HL-60/S4 treated with retinoic acid at 250 ng/mL for 4 days and 3 days (cell line): Measurements from ENCODE around the gene LEO1.

ENCODE experiments used
- in situ Hi-C: fragments of 300-500 bp; cut with MboI; formaldehyde crosslinking; loops from 2 replicates; pipeline ENCODE4 v1.7.0; 2022; ENCODE audit warnings: low sequenced_read_pairs

The LEO1 gene

DNA sequence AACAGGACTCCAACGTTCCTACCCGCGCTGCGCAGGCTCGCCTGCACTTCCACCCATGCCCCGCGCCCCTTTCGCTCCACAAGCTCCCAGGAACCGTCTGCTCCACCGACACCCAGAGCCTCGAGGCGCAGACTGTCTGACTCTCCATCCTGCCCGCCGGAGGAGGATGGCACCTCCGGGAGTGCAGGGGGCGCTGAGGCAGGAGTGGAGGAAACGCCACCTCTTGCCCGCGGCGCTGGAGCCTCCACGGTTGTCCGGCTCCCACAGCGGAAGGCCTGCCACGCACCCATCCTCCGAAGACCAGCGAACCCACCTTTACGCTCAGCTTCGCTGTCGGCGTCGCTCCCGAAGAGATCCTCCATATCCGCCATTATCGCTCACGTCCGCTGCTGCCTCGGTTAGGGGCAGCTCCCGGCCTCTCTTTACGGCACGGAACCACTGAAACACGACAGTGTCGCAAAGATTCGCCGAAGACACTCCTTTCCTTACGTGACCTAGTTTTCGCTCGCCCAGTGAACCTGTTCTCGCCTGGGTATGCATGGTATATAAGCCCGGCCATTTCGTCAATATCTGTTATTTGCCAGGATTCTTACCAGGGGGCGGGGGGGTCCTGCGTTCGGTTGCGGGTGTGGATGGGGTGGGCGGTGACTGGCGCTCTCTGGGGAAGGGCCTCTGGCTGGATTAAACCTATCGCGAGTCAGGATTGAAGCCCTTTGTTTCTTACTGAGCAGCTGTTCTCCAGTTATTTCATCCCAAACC is at the start of gene LEO1:
LEO1 (minus strand) TSS at position 404 of the 759 bp plus-strand sequence; CDS start at position 371, 33 bp downstream.
- in situ Hi-C loops, result no loop called here

DNA sequence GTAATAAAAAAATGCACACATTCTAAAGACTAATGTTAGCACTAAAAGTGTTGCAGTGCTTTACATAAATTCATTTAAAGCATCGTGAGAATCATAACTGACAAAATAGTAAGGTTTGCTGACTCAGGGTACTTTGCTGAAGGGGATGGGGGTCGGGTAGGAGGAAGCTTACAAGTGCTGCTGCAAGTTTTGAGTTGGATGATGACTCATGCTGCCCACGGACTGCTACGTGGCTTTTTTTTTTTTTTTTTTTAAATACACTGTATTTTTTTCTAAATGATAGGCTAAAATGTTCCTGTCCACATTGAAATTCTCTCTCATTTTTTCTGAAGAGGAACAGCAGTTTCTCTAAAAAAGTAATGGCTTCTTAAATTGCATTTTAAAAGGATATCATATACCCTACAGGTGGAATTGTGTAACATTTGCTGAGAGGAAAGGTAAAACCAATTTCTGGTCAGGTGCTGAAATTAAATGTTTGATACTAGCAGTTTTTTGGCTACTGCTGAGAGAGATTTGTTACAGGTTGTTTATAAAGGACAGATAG is 49.6 kb upstream of the LEO1 start:
- in situ Hi-C loops, result no loop called here

DNA sequence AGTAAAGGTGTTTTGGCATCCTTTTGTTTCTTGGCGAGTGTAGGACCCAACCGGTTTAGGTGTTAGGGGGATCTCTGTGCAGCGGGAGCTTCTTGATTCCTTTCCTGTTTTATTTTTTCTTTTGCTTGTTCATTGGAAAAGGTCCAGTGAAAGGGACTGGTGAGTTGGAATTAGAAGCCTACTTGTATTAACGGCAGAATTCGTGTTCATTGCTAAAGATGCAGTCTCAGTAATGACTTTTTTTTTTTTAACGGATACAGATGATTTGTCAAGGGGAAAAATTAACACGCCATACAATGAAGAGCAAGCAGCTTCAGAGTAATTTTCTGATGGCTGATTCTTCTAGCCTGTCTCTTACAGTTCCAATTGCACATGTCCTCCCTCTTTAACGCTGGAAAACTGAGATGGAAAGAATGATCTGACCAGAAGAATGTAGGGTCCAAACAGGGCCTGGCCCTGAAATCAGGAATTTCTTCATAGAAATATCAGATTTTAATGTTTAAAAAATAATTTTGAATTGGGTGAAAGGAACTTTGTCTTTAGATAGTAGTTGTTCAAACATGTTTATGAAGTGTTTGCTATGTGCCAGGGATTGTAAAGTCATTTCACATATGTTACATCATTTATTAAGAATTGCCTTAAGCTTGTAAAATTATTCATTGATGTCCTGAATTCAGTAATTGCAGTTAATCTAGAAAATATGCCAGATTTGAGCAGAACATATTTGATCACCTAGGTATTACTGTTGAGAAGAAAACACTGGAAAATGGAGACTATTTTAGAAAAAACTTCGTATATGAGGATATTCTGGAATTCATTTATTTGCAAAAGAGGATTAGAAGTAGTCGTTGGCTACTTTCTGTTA is 48.9 kb upstream of the LEO1 start:
- in situ Hi-C loops, result no loop called here

DNA sequence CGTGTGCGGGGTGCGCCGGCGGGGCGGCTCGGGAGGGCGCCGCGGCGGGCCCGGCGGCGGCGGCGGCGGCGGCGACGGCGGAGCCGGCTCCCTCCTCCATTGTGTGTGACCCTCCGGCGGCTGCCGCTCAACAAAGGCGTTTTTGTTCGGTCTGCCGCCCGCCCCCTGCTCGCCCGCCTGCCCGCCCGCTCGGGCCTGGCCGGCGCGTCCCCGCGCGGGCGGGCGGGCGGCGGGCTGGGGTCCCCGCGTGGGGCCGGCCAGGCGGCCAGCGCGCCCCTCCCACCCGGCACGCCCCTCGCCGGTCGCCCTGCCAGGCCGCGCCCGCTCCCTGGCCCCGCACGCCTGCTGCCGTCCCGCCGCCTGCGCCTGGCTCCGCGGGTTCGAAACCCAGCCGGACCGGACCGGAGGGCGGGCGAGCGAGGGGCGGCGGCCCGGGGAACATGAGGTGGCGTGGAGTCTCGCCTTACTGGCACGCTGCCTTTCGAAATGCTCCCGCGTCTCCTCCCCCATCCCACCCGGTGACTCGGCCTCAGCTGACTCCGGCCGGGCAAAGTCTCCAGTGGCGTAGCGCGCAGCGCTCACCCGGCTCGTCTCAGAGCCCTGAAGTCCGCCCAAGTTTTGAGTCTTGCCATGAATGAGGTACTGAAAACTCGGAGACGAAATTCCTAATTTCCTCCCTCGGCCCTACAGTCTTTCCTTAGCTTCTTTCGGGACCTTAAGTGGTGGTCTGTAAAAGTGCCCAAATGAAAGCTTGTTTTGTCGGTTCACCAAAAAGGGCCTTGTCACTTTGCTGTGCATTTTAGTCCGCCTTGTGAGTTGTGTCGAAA is 48.0 kb upstream of the LEO1 start:
- in situ Hi-C loops, result no loop called here

DNA sequence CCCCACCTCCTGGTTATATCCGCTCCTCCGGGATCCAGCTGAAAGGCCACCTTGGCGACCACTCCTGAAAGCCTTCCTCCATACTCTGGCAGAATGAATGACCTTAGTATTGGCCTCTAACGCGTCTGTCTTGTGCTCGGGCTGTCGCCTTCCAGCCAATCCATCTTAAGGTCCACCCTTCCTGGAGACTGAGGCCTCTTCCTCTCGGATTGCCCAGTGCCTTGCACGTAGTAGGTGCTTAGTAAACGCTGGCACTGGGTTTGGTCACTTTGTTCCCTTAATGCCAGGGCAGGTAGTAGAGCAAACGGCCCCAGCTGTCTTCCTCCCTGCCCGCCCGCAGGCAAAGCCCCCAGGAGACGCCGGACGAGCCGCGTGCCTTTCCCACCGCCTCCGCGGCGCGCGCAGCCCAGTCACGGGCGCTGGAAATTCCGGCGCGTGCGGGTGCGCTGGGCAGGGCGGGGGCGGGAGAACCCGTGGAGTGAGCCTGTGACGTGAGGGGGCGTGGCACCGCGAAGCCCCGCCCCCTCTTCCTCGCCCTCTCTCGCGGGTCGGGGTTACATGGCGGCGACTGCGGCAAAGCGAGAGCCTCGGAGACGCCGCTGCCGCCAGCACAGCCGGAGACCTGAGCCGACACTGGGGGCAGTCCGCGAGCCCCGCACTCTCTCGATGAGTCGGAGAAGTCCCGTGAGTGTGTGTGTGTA is 47.3 kb upstream of the LEO1 start, which contains the start of gene MAPK6:
MAPK6 (plus strand) TSS at position 527 of the 701 bp plus-strand sequence. CDS start 27,242 bp downstream, outside the sequence.
- in situ Hi-C loops, result no loop called here

DNA sequence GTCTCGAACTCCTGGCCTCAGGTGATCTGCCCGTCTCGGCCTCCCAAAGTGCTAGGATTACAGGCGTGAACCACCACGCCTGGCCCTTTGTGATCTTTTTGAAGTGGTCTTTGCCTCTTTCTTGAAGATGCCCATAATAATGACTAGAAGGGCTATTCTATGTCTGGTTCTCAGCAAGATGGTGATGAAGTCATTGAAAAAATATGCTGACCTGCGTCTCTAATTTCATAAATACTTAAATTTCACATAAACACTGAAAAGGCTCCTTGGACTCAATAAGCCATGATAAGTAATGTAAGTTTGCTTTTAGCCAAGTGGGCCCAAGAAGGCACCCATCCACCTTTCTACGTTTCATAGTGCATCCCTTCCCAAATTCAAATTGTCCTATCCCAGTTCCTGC is 46.7 kb upstream of the LEO1 start:
- in situ Hi-C loops, result no loop called here

DNA sequence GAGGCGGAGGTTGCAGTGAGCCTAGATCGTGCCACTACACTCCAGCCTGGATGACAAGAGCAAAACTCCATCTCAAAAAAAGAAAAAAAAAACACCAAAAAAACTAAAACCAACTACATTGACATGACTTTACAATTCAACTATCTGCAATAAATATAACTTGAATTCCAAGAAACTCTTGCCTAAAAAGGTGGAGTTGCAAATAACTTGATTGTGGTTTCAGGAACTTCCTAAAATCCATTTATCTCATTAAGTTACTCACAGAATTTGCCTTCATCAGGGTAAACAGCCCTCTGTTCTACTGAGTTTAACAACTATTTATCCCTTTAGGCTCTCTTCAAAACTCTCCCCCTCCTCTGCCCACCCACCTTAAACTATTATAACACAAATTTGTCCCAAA is 44.7 kb upstream of the LEO1 start:
- in situ Hi-C loops, result no loop called here

DNA sequence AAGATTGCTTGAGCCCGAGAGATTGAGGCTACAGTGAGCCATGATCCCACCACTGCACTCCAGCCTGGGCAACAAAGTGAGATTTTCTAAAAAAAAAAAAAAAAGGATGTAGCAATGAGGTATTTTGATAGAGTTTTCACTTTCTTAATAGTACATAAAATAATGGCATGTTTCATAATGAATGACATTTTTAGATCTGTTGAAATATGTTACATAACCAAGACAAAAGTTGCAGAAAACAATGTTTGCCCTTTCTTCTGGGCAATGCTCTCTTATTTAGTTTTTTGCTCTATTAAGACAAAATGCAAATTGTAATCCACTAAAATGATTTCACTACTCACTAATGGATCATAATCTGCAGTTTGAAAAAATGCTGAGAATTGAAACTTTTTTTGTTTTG is 43.0 kb upstream of the LEO1 start:
- in situ Hi-C loops, result no loop called here

DNA sequence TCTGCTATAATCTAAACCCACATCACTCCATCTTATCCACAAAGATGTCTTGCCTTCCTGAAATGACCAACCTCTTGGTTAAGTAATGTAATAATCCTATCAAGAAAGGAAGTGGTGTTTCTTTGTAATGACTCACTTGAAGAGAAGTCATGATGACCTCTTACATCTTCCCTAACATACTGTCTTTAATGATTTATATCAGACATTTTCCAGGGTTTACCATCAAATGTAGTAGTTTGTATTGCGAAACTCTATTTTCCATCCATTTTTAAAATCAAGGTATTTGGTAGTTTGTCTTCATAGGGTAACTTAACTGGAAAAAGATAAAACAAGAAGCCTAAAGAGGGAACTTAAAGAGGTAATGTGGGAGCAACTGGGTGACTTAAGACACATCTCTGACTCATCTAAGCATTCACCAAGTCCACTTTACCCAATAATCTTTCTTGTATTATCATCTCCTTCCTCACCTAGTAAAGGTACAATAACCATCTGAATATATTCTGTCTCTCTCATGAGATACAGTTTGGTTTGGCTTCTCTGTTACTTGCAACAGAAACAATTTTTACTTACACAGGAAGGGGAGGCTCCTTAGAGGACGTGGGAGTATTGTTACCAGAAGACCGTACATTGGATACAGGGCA is 41.7 kb upstream of the LEO1 start:
- in situ Hi-C loops, result no loop called here

DNA sequence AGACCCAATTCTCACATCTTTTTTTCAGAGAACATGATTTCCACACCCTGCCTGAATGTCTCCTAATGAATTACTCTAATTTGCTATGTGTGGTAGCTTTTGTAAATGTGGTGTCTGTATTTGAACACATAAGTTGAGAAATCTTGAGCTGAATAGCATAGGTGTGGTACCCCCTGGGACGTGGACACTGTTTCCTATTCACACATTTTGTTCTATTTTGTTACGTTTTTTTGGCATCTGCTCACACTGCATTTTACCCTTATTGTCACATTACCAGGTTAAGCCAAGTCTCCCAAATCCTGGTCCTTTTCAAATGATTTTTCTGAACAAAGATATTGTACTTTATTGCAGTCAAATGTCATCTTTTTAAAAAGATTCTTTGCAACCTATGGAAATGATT is 40.6 kb upstream of the LEO1 start:
- in situ Hi-C loops, result no loop called here

DNA sequence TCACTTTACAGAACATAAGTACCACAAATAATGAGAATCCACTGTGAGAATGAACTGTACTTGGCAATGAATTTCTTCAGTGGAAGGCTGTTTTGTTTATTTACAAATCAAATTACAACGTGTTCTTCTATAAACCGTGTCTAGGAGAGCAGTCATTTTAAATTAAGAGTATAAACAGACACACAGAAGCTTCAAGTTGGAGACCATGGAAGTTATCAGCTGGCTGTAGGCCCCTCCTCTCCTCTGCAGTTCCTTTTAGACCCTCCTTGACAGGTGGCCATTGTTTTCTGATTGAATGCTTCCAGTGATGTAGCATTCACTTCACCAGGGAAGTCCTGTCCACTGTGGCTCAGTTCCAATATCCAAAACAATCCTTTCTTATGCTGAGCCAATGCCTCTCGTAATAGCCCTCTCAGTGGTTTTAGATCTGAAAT is 40.1 kb upstream of the LEO1 start:
- in situ Hi-C loops, result no loop called here

DNA sequence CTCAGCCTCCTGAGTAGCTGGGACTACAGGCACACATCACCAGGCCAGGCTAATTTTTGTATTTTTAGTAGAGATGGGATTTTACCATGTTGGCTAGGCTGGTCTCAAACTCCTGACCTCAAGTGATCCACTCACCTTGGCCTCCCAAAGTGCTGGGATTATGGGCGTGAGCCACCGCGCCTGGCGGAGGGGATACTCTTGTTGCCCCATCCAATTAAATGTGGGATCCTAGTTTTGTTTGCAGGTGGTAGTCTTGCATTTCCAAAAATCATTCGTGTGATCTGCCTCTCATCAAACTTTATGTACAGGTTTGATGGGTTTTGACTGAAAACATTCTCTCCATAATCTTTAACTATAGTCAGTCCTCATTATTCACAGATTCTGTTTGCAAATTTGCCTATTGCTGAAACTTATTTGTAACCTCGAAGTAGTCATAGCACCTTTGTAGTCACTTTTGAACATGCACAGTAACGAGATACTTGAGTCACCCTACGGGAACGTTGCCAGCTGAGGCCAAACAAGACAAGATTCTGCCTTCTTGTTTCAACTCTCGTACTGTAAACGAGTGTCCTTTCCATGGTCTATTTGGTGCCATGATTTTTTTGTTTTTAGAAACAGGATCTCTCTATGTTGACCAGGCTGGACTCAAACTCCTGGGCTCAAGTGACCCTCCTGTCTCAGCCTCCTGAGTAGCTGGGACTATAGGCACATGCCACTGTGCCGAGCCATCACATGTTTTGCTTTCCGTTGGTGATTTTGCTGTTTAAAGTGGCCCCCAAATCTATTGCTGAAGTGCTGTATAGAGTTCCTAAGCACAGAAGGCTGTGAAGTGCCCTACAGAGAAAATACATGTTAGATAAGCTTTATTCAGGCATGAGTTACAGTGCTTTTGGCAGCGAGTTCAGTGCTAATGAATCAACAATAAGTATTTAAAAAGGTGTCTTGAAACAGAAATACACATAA is 39.3 kb upstream of the LEO1 start:
- in situ Hi-C loops, result no loop called here

DNA sequence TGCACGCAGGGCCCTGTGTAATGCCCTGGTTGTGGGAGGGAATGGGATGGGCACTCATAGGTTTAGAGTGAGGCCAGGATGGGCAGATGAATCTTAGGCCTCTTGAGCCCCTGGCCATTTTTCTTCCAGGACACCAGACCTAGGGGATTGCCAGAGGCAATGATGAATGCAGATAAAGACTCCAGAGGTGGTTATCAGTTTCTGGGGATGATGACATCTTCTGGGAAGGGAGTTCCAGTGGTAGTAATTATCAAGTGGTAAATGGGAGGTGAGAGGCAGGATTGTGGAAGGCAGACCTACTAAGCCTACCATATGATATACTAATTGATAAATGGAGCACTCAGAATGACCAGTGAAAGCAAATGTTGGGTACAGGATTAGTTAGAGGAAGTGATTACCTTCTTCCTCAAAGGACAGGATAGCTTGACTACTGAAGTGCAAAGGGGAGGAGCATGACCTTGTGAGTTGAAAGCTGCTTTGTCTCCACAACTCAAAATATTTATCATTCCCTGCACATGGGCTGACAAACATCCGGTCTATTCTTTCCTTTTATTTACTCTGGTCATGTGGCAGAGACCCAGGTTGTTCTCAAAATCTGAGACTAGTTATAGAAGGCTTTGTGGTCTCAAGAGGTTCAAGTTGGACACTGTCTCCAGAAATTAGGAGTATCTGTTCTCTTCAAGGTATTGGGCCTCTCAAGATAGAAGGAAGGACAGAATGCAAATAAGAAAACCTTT is 37.3 kb upstream of the LEO1 start:
- in situ Hi-C loops, result no loop called here

DNA sequence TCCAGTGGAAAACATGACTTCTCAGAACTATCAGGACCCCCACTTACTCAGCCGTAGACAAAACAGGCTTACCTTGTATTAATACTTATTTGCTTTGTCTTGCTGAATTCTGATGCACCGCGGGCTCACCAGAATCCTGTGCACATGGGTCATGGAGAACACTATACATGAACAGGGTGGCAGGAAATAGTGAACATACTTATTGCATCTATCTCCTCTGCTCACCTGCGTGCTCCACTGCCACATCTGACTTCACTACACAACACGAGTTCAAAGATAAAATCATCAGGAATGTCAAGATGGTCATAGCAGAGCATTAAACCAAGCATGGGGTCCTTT is 36.8 kb upstream of the LEO1 start:
- in situ Hi-C loops, result no loop called here

DNA sequence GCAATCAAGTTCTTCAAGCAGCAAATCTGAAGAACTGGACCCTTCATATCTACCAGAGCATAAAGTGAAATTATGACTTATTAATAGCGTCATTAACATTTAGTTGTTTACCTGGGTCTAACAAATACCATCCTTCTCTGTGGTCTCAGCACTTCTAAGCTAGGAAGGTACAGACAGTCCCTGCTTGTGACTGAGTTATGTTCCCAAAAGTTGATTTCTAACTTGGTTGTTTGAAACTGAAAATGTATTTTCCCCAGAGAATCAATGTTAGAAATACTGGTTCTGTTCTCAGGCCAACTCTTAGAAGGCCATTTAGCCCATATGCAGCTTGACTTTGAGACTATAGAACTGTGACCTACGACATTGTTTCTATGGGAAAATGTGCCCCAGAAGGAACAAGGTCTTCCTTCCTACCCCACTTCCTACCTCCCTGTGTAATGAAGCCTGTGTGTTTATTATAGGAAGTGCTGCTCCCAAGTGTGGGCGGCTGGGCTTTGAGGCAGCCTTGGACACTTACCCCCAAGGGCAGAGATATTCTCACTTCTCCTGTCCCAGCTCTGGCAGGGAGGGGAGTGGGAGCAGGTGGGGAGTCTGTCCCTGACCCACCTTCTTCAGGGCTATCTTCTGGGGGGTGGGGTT is 35.2 kb upstream of the LEO1 start:
- in situ Hi-C loops, result no loop called here

DNA sequence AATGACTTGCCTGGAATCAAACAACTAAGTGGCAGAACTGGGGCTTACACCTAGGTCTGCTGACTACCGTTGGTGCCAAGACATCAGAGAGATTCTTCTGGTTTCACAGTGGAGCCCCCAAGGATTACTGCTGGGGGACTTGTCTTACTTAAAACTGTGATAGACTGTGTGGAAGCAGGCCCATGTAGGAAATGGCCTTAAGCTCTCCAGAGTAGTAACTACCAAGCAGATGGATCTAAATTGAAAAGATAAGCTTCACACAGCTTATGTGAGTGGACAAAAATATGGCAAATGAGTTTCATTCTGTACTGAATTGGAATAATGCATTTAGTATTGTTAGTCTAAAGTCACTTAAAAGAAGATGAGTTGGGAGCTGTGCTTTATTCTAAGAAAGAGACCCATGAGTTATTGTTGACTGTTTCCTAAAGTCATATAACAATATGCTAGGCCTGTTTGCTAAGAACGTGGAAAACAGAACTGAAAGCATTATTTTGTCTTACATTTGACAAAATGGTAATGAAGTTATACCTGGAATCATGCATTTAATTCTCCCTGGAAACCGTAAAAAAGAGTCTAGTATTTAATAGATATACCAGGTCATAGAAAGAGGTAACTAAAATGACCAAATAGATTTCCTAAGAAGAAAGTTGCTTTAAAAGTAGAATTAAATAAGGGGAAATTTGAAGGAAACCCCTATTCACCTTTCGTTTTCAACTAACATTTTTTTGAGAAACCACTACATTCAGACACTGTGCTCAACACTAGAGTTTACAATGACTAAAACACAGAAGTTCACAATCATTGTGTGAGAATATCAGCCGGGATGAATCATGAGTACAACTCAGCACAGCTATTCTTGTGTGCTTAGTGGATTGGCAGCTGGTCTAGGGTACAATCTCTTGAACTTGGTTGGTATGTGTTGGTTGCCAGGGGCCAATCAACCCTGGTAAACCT is 34.4 kb upstream of the LEO1 start:
- in situ Hi-C loops, result no loop called here
